KOPT-K1 (cell line): ENCODE data around the gene DTX4.

Source experiments
- H3K27ac ChIP-seq: fragments of 200-600 bp; sonication (generic); 2 replicates; pipeline ENCODE4 v1.5.1; 2016; ENCODE audit warnings: antibody characterized with exemption, mild to moderate bottlenecking, low read depth, low read length; ENCODE audit not compliant: poor library complexity, severe bottlenecking
- H3K36me3 ChIP-seq: fragments of 200-600 bp; sonication (generic); 2 replicates; pipeline ENCODE4 v1.5.1; 2017; ENCODE audit warnings: antibody characterized with exemption, mild to moderate bottlenecking, low read length, moderate library complexity; ENCODE audit not compliant: insufficient read depth
- H3K9me3 ChIP-seq: fragments of 200-600 bp; sonication (generic); 2 replicates; pipeline ENCODE4 v1.5.1; 2017; ENCODE audit warnings: antibody characterized with exemption, low read length, mild to moderate bottlenecking; ENCODE audit not compliant: insufficient read depth, poor library complexity, severe bottlenecking

The DTX4 gene

GRCh38 chr11:59253001-59253400, 81.1 kb downstream of the DTX4 start:
- Histone ChIP-seq H3K36me3 (no peaks in the 10 kb centered on the region), H3K9me3 (no peaks in the 10 kb centered on the region), H3K27ac (no peak overlapping the region)

- no peaks in the 10 kb centered on the region for H3K36me3 ChIP-seq
- no peak overlapping the region for H3K27ac ChIP-seq
- H3K9me3 ChIP-seq = no peaks in the 10 kb centered on the region
Measured at GRCh38 chr11:59254286-59254685, 82.4 kb downstream of the DTX4 start.

DNA sequence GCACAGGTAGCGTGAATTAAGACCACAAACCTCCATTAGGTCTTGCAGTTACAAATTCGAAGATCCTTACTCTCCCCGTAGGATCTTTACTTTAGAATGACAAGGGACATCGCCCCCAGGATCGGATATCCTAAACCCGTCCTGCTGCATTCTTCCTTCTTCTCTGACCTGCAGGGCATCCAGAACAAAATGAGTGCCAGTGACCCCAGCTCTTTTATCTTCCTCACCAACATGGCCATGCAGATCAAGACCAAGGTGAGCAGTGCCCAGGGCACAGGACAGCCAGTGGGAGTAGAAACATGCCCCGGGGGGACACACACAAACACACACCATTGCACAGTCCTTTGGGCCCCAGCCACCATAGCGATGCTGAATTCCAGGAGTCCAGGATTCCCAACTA, 83.3 kb downstream of the DTX4 start:
- Histone ChIP-seq H3K9me3 (no peaks in the 10 kb centered on the region), H3K36me3 (no peaks in the 10 kb centered on the region), H3K27ac (no peak overlapping the region)
